ENCODE measurements around the gene PIGR.

- TF ChIP-seq, protein P1, sequence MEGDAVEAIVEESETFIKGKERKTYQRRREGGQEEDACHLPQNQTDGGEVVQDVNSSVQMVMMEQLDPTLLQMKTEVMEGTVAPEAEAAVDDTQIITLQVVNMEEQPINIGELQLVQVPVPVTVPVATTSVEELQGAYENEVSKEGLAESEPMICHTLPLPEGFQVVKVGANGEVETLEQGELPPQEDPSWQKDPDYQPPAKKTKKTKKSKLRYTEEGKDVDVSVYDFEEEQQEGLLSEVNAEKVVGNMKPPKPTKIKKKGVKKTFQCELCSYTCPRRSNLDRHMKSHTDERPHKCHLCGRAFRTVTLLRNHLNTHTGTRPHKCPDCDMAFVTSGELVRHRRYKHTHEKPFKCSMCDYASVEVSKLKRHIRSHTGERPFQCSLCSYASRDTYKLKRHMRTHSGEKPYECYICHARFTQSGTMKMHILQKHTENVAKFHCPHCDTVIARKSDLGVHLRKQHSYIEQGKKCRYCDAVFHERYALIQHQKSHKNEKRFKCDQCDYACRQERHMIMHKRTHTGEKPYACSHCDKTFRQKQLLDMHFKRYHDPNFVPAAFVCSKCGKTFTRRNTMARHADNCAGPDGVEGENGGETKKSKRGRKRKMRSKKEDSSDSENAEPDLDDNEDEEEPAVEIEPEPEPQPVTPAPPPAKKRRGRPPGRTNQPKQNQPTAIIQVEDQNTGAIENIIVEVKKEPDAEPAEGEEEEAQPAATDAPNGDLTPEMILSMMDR (IDR thresholded peaks at IDR 0.05; ENCODE audit: poor library complexity, severe bottlenecking), result no peak
- TF ChIP-seq EP300 (conservative IDR thresholded peaks at IDR 0.05; ENCODE audit: poor library complexity, severe bottlenecking) (no peak), EZH2 (IDR thresholded peaks at IDR 0.05; ENCODE audit: borderline replicate concordance, insufficient read depth, low read length, poor library complexity, severe bottlenecking) (no peak), RAD21 (conservative IDR thresholded peaks at IDR 0.05) (no peak), POLR2AphosphoS5 (IDR thresholded peaks at IDR 0.05) (no peak), SMC3 (conservative IDR thresholded peaks at IDR 0.05; ENCODE audit: poor library complexity) (no peak), MXI1 (conservative IDR thresholded peaks at IDR 0.05; ENCODE audit: poor library complexity, severe bottlenecking) (no peak), TAF1 (IDR thresholded peaks at IDR 0.05; ENCODE audit: low read depth) (no peak), REST (IDR thresholded peaks at IDR 0.05; ENCODE audit: borderline replicate concordance) (no peak)
Observed at GRCh38 chr1:206882555-206882954, 63.7 kb downstream of the PIGR start.

Measured in neural cell (in vitro differentiated cells).